HepG2 (cell line): ENCODE measurements around the gene FBF1. TPM values are rescaled to one million over a fixed set of nuclear protein-coding genes. Genes with fewer than 3 reads are reported as not detected.
A peak's percentile ranks its signal among the peaks of the same experiment; 100 is the strongest.

Source experiments
- ATF1 ChIP-seq: IDR thresholded peaks from 2 replicates; pipeline ENCODE4 v1.6.1; 2016; ENCODE audit warnings: mild to moderate bottlenecking, control low read depth
- ATM ChIP-seq: fragments of 450-650 bp; IDR thresholded peaks from 2 replicates; pipeline ENCODE4 v1.7.1; 2017; ENCODE audit warnings: mild to moderate bottlenecking, borderline replicate concordance
- HNF1A ChIP-seq, 2 experiments: sonication (generic) in 1 of 2; formaldehyde crosslinking in 1 of 2; IDR thresholded peaks; 2 replicates each; pipeline versions ENCODE4 v1.4.0 to v1.6.1; 2016 to 2020; ENCODE audit warnings: borderline replicate concordance in 1 of 2, low read depth in 1 of 2, mild to moderate bottlenecking in 1 of 2, missing genetic modification reagents in 1 of 2
- HNRNPH1 ChIP-seq: fragments of 200-400 bp; formaldehyde crosslinking; optimal IDR thresholded peaks from 2 replicates; pipeline ENCODE3; 2017; ENCODE audit warnings: mild to moderate bottlenecking, low read depth, low read length
- JDP2 ChIP-seq: sonication (generic); formaldehyde crosslinking; IDR thresholded peaks from 2 replicates; pipeline ENCODE4 v1.8.1; 2022; ENCODE audit warnings: missing genetic modification reagents, borderline replicate concordance
- MBD4 ChIP-seq: IDR thresholded peaks from 2 replicates; pipeline ENCODE4 v1.6.1; 2012; ENCODE audit warnings: low read length, inconsistent platforms, borderline replicate concordance
- NCOA1 ChIP-seq: sonication (generic); formaldehyde crosslinking; IDR thresholded peaks from 2 replicates; pipeline ENCODE4 v1.9.0; 2021; ENCODE audit warnings: missing genetic modification reagents
- PITX1 ChIP-seq: sonication (generic); formaldehyde crosslinking; IDR thresholded peaks from 2 replicates; pipeline ENCODE4 v1.5.1; 2020; ENCODE audit warnings: mild to moderate bottlenecking, missing genetic modification reagents
- REST ChIP-seq, 2 experiments: IDR thresholded peaks; 2 replicates each; pipeline ENCODE4 v1.6.1; 2011 to 2012; ENCODE audit warnings: low read length in 2 of 2, borderline replicate concordance in 1 of 2, low read depth in 1 of 2, mild to moderate bottlenecking in 1 of 2, moderate library complexity in 1 of 2
- USF2 ChIP-seq, 2 experiments: sonication (generic) in 1 of 2; formaldehyde crosslinking in 1 of 2; IDR thresholded peaks; 2 replicates each; pipeline versions ENCODE4 v1.5.1 to v1.6.1; 2011 to 2020; ENCODE audit warnings: borderline replicate concordance in 1 of 2, low read depth in 1 of 2, low read length in 1 of 2, mild to moderate bottlenecking in 1 of 2, missing genetic modification reagents in 1 of 2, moderate library complexity in 1 of 2
- ZNF260 ChIP-seq: sonication (generic); formaldehyde crosslinking; IDR thresholded peaks from 2 replicates; pipeline ENCODE4 v1.4.0; 2020; ENCODE audit warnings: missing genetic modification reagents, low read depth, mild to moderate bottlenecking, borderline replicate concordance
- ZNF354B ChIP-seq: sonication (generic); formaldehyde crosslinking; IDR thresholded peaks from 2 replicates; pipeline ENCODE4 v1.8.0; 2022; ENCODE audit warnings: mild to moderate bottlenecking, missing genetic modification reagents
- ZNF562 ChIP-seq: sonication (generic); formaldehyde crosslinking; IDR thresholded peaks from 2 replicates; pipeline ENCODE4 v1.8.0; 2022; ENCODE audit warnings: missing genetic modification reagents, borderline replicate concordance
- ZNF800 ChIP-seq: sonication (generic); formaldehyde crosslinking; IDR thresholded peaks from 2 replicates; pipeline ENCODE4 v1.4.0; 2020; ENCODE audit warnings: missing genetic modification reagents
- polyA plus RNA-seq, 8 experiments: library from polyadenylated mRNA; depleted of rRNA in 3 of 8; stranded (reverse) in 7 of 8; unstranded in 1 of 8; fragments of >200 nt; fragmentation: Illumina TruSeq in 4 of 8; extraction: Trizol in 4 of 8; gene quantifications; 2 replicates each; pipeline versions ENCODE4 v1.2.1 to v1.2.3, GENCODE V29; 2011 to 2016; ENCODE audit warnings: low read depth in 4 of 8, missing spikeins in 1 of 8, mixed read lengths in 1 of 8; ENCODE audit not compliant: insufficient read depth in 1 of 8
- total RNA-seq, 5 experiments: library from RNA; depleted of rRNA; stranded (reverse); fragments of >200 nt; fragmentation: Illumina TruSeq; extraction: Trizol; gene quantifications; 2 replicates each; pipeline ENCODE4 v1.2.3, GENCODE V29; 2016; ENCODE audit warnings: low read depth in 1 of 5

The FBF1 gene
- total and polyA plus RNA-seq, 2 of the 13 experiments (the other 11 are each of a cell fraction or from before 2014, with no cell fraction given) = 2.4 to 8.1 TPM

GRCh38 chr17:75876190-75876937 lies 64.5 kb downstream of the FBF1 start (continued):
- 0 out of 2 replicates have a peak, but pooled peaks have one; percentile 30 for TF ChIP-seq ZNF260 (CRISPR knock-in tag)
- TF ChIP-seq ZNF562 (CRISPR knock-in tag) = no peak
- TF ChIP-seq ZNF800 = peak; percentile 92
- TF ChIP-seq JDP2 (CRISPR knock-in tag) = 0 out of 2 replicates have a peak, but pooled peaks have one; percentile 35
- no peak for TF ChIP-seq ATM
- no peak for TF ChIP-seq HNRNPH1
- peak; percentile 68; the same call in 1 of the 2 replicates for TF ChIP-seq HNF1A (IDR thresholded peaks at IDR 0.05; ENCODE audit: low read depth)
- peak; percentile 93 for TF ChIP-seq HNF1A (CRISPR knock-in tag; IDR thresholded peaks at IDR 0.05; ENCODE audit: borderline replicate concordance)
- peak; percentile 93; the same call in 1 of the 2 replicates for TF ChIP-seq ZNF354B (CRISPR knock-in tag)
- TF ChIP-seq PITX1 (CRISPR knock-in tag) = peak; percentile 94
- no peak for TF ChIP-seq ATF1
- peak in 1 of 2 experiments; percentile 58; a peak in 1 of 4 replicates for TF ChIP-seq REST (IDR thresholded peaks at IDR 0.05; ENCODE audit: borderline replicate concordance in 1 of 2, low read depth in 1 of 2, low read length in 2 of 2)
- no peak for TF ChIP-seq USF2 (IDR thresholded peaks at IDR 0.05; ENCODE audit: low read depth, low read length)
- peak; percentile 30; the same call in 1 of the 2 replicates for TF ChIP-seq USF2 (CRISPR knock-in tag; IDR thresholded peaks at IDR 0.05; ENCODE audit: borderline replicate concordance)
- no peak for TF ChIP-seq MBD4
- TF ChIP-seq NCOA1 = peak; percentile 98; the same call in 1 of the 2 replicates
